MM.1S (cell line): ENCODE results near the gene SP1.
"Not testable (repeated sequence)": the region's sequence is repeated elsewhere in the genome, so short reads cannot be mapped to it uniquely, and the experiment has no call there.

ENCODE experiments used
- CTCF ChIP-seq: fragments of 300-600 bp; sonication (generic); IDR thresholded peaks from 2 replicates; pipeline ENCODE4 v1.5.1; 2016; ENCODE audit warnings: antibody characterized with exemption, low read length, mixed read lengths
- EZH2 ChIP-seq: fragments of 300-600 bp; sonication (generic); optimal IDR thresholded peaks from 2 replicates; pipeline ENCODE3; 2017; ENCODE audit warnings: low read depth, mild to moderate bottlenecking, antibody characterized with exemption, low read length, mixed read lengths
- EZH2phosphoT487 ChIP-seq: fragments of 300-600 bp; sonication (generic); IDR thresholded peaks from 2 replicates; pipeline ENCODE4 v1.6.1; 2018; ENCODE audit warnings: antibody characterized with exemption, low read length

GRCh38 chr12:53422247-53422646 lies 42.3 kb downstream of the SP1 start:
- TF ChIP-seq CTCF, EZH2, EZH2phosphoT487: not testable (repeated sequence)
